B cell (primary cell): ENCODE data around the gene EP300. TPM values are rescaled to one million over a fixed set of nuclear protein-coding genes. Genes with fewer than 3 reads are reported as not detected.

Experiments
- ATAC-seq: fragments of 200-7000 bp; cut with Tn5 transposase; one replicate; pipeline ENCODE4 v1.10.0; 2021; ENCODE audit warnings: low read depth, mild to moderate bottlenecking, moderate number of reproducible peaks, moderate library complexity
- CTCF ChIA-PET: fragments of 350-600 bp; sonication (Branson Sonifier 250); formaldehyde crosslinking; loops from one replicate; lab custom pipeline; 2021; ENCODE audit warnings: antibody characterized with exemption, inconsistent platforms; lab: Charles Lee
- POLR2A ChIA-PET: fragments of 350-600 bp; sonication (Branson Sonifier 250); formaldehyde crosslinking; loops from one replicate; lab custom pipeline; 2021; ENCODE audit warnings: antibody characterized with exemption; lab: Charles Lee
- DNase-seq: peaks from one replicate; pipeline ENCODE4 v3.0.0; 2013
- H2AFZ ChIP-seq: 2 replicates; pipeline ENCODE4 v1.6.1; 2012; ENCODE audit warnings: mild to moderate bottlenecking, low read depth, low read length; ENCODE audit not compliant: insufficient read depth, poor library complexity, severe bottlenecking
- H3K27ac ChIP-seq, 2 donors: 1 replicate in 1 of 2; 2 replicates in 1 of 2; pipeline ENCODE4 v1.5.1; 2012 to 2013; ENCODE audit warnings: low read length in 2 of 2, mild to moderate bottlenecking in 2 of 2, moderate library complexity in 1 of 2
- H3K27me3 ChIP-seq, 4 experiments: fragments of 200-600 bp in 1 of 4; sonication (generic) in 1 of 4; replicated peaks in 1 of 4; 1 replicate in 2 of 4; 2 replicates in 2 of 4; pipeline versions ENCODE4 v1.6.1 to v1.7.0; 2013 to 2016; ENCODE audit warnings: low read length in 3 of 4, mild to moderate bottlenecking in 2 of 4, mixed read lengths in 1 of 4, moderate library complexity in 1 of 4; ENCODE audit not compliant: insufficient read depth in 4 of 4, control insufficient read depth in 3 of 4; ENCODE audit errors: control extremely low read depth in 1 of 4
- H3K36me3 ChIP-seq, 2 experiments: replicated peaks in 1 of 2; 1 replicate in 1 of 2; 2 replicates in 1 of 2; pipeline versions ENCODE4 v1.6.1 to v1.7.1; 2013; ENCODE audit warnings: low read length in 1 of 2; ENCODE audit not compliant: insufficient read depth in 2 of 2, control insufficient read depth in 1 of 2; ENCODE audit errors: control extremely low read depth in 1 of 2, extremely low read depth in 1 of 2
- H3K4me1 ChIP-seq, 2 donors: fragments of 200-600 bp in 1 of 2; sonication (generic) in 1 of 2; 1 replicate in 1 of 2; 2 replicates in 1 of 2; pipeline versions ENCODE4 v1.5.1 to v1.6.1; 2013 to 2017; ENCODE audit warnings: low read length in 2 of 2; ENCODE audit not compliant: control insufficient read depth in 2 of 2, insufficient read depth in 2 of 2
- H3K4me2 ChIP-seq: replicated peaks from 2 replicates; pipeline ENCODE3; 2012; ENCODE audit warnings: mild to moderate bottlenecking, low read depth, low read length; ENCODE audit not compliant: poor library complexity, severe bottlenecking
- H3K4me3 ChIP-seq, 5 experiments: fragments of 200-600 bp in 1 of 5; sonication (generic) in 1 of 5; 1 replicate in 3 of 5; 2 replicates in 2 of 5; pipeline versions ENCODE4 v1.5.1 to v1.7.0; 2011 to 2016; ENCODE audit warnings: low read length in 4 of 5, mild to moderate bottlenecking in 4 of 5, low read depth in 2 of 5, control low read depth in 1 of 5, moderate library complexity in 1 of 5; ENCODE audit not compliant: insufficient read depth in 1 of 5; ENCODE audit errors: control extremely low read depth in 1 of 5, extremely low read depth in 1 of 5
- H3K79me2 ChIP-seq: fragments of 200-600 bp; sonication (generic); one replicate; pipeline ENCODE4 v1.6.0; 2016; ENCODE audit warnings: low read length; ENCODE audit not compliant: control insufficient read depth, insufficient read depth
- H3K9ac ChIP-seq: fragments of 200-600 bp; sonication (generic); 2 replicates; pipeline ENCODE4 v1.6.1; 2017; ENCODE audit warnings: mild to moderate bottlenecking, low read length, moderate library complexity
- H3K9me3 ChIP-seq, 3 donors: one replicate each; pipeline versions ENCODE4 v1.6.1 to v1.7.1; 2013; ENCODE audit warnings: low read length in 2 of 3; ENCODE audit not compliant: control insufficient read depth in 2 of 3, insufficient read depth in 1 of 3; ENCODE audit errors: control extremely low read depth in 1 of 3
- H4K20me1 ChIP-seq: 2 replicates; pipeline ENCODE4 v1.6.0; 2012; ENCODE audit warnings: mild to moderate bottlenecking, low read length; ENCODE audit not compliant: insufficient read depth, control insufficient read depth, poor library complexity, severe bottlenecking
- H3K27ac Mint-ChIP-seq: one replicate; pipeline ENCODE4 v1.8.0; 2021; ENCODE audit warnings: mixed read lengths
- H3K27me3 Mint-ChIP-seq: one replicate; pipeline ENCODE4 v1.8.0; 2021; ENCODE audit warnings: mixed read lengths
- H3K4me1 Mint-ChIP-seq: one replicate; pipeline ENCODE4 v1.8.0; 2021; ENCODE audit warnings: mixed read lengths
- H3K4me3 Mint-ChIP-seq: one replicate; pipeline ENCODE4 v1.8.0; 2021; ENCODE audit warnings: mixed read lengths
- H3K9me3 Mint-ChIP-seq: one replicate; pipeline ENCODE4 v1.8.0; 2022; ENCODE audit warnings: mixed read lengths; ENCODE audit not compliant: insufficient read depth
- CTCF ChIP-seq: fragments of 200-600 bp; IDR thresholded peaks from one replicate; pipeline ENCODE4 v1.8.0; 2022; ENCODE audit warnings: antibody characterized with exemption, mild to moderate bottlenecking
- EZH2 ChIP-seq: IDR thresholded peaks from 2 replicates; pipeline ENCODE4 v1.6.1; 2012; ENCODE audit warnings: borderline replicate concordance, low read depth, mild to moderate bottlenecking, moderate library complexity, low read length; ENCODE audit not compliant: insufficient read depth, poor library complexity, severe bottlenecking
- WGBS: methylation state at CpG from one replicate; pipeline ENCODE4 v1.1.5; 2013; ENCODE audit warnings: missing lambda C conversion rate; ENCODE audit not compliant: insufficient coverage; 5-methylcytosine and 5-hydroxymethylcytosine counted together
- intact Hi-C: fragments of 100-400 bp; cut with micrococcal nuclease; formaldehyde crosslinking; loops from one replicate; pipeline ENCODE4 v1.10.0; 2022
- polyA plus RNA-seq: library from polyadenylated mRNA; depleted of rRNA; stranded (reverse); fragments of >200 nt; gene quantifications from 2 replicates; pipeline ENCODE4 v1.2.3, GENCODE V29; 2012
- total RNA-seq, 2 donors: library from RNA; stranded (reverse); fragments of 120-200 nt in 1 of 2; gene quantifications; 1 replicate in 1 of 2; 2 replicates in 1 of 2; pipeline versions ENCODE4 v1.2.3 to v1.2.4, GENCODE V29; 2013 to 2022

EP300 gene
- total and polyA plus RNA-seq, 2 donors (not counting 1 experiment from before 2014, with no cell fraction given) = 73.3 to 185 TPM

GRCh38 chr22:41217553-41218157, 125.3 kb downstream of the EP300 start:
- Histone ChIP-seq H3K4me2 (peak overlapping the region; percentile 72), H3K4me1 (peaks cover 8 to 11% of the 10 kb centered on the region in 2 donors), H3K9me3 (no peaks in the 10 kb centered on the region), H3K27me3 (no peaks in the 10 kb centered on the region), H4K20me1 (no peaks in the 10 kb centered on the region), H3K4me3 (peak overlapping the region; percentile 4 to 47 (median 23)), H3K36me3 (peaks cover 1 to 40% of the 10 kb centered on the region in 2 experiments), H3K27ac (peak overlapping the region; percentile 36 to 44), H2AFZ (peak overlapping the region; percentile 56), H3K9ac (peak overlapping the region; percentile 46), H3K79me2 (peaks cover 5% of the 10 kb centered on the region)
- H3K27ac Mint-ChIP-seq = peak overlapping the region; percentile 50
- peak overlapping the region; percentile 62 for H3K4me3 Mint-ChIP-seq
- 28% methylated on average over 9 of the region's 16 CpGs for WGBS
- H3K9me3 Mint-ChIP-seq = no peaks in the 10 kb centered on the region
- H3K4me1 Mint-ChIP-seq = peaks cover 18% of the 10 kb centered on the region
- ChIA-PET POLR2A (no interaction called here), CTCF (interaction anchor here (1.8 kb wide), 1 partner anchor 20 kb away, joined by 6 read pairs; no protein-coding TSS in a partner anchor)
- ATAC-seq = peak; percentile 70
- DNase-seq = peak; percentile 57
- no peaks in the 10 kb centered on the region for H3K27me3 Mint-ChIP-seq
- intact Hi-C loops = no loop called here
- TF ChIP-seq EZH2 (no peak), CTCF (no peak)

GRCh38 chr22:41222846-41223507, 130.6 kb downstream of the EP300 start:
- Histone ChIP-seq H3K9me3 (no peaks in the 10 kb centered on the region), H3K4me1 (peaks cover 0 to 1% of the 10 kb centered on the region in 2 donors), H4K20me1 (no peaks in the 10 kb centered on the region), H3K79me2 (no peaks in the 10 kb centered on the region), H3K4me3 (no peak overlapping the region), H3K27ac (no peak overlapping the region), H2AFZ (no peak overlapping the region), H3K4me2 (no peak overlapping the region), H3K9ac (no peak overlapping the region), H3K36me3 (peaks cover 1 to 70% of the 10 kb centered on the region in 2 experiments), H3K27me3 (no peaks in the 10 kb centered on the region)
- Mint-ChIP-seq H3K9me3 (no peaks in the 10 kb centered on the region), H3K27me3 (no peaks in the 10 kb centered on the region), H3K4me3 (no peak overlapping the region), H3K4me1 (peaks cover 2% of the 10 kb centered on the region), H3K27ac (no peak overlapping the region)
- intact Hi-C loops = no loop called here
- no peak for TF ChIP-seq EZH2
- no peak for TF ChIP-seq CTCF
- DNase-seq (no peak), ATAC-seq (no peak)
- WGBS = 100% methylated on average over 5 of the region's 9 CpGs
- POLR2A ChIA-PET = no interaction called here
- CTCF ChIA-PET = interaction anchor here (3.1 kb wide), 1 partner anchor 14 kb away, joined by 10 read pairs; no protein-coding TSS in a partner anchor
